RKO (cell line): Measurements from ENCODE around the gene DESI1.
A peak's percentile ranks its signal among the peaks of the same experiment; 100 is the strongest.
"Not testable (repeated sequence)": the region's sequence is repeated elsewhere in the genome, so short reads cannot be mapped to it uniquely, and the experiment has no call there.

ENCODE experiments used
- DNase-seq: peaks from one replicate; pipeline ENCODE4 v3.0.0-alpha.2; 2016; ENCODE audit warnings: low spot score

The DESI1 gene

DNA sequence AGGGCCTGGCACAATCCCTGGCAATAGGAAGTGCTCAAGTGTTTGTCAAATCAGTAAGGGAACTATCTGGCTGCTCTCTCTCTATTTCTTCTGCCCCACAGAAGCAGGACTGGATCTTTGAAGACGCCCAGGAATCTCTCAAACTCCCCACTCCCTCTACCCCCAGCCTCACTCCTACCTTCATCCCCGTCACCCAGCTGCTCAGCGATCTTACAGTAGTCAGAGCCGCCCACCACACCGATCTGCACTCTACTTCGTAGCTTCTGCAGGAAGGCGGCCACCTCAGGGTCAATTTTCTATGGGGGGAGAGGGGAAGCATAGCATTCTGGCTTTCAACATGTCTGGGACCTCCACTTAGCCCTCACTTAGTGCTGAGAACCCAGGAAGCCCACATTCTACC is 34.9 kb downstream of the DESI1 start:
- DNase-seq, result no peak

GRCh38 chr22:41584881-41585280 is 36.0 kb downstream of the DESI1 start:
- DNase-seq, result no peak

- no peak for DNase-seq
Observed at GRCh38 chr22:41582694-41583093, 38.1 kb downstream of the DESI1 start.

- DNase-seq, result no peak
Observed at GRCh38 chr22:41579997-41580355, 40.9 kb downstream of the DESI1 start.

DNA sequence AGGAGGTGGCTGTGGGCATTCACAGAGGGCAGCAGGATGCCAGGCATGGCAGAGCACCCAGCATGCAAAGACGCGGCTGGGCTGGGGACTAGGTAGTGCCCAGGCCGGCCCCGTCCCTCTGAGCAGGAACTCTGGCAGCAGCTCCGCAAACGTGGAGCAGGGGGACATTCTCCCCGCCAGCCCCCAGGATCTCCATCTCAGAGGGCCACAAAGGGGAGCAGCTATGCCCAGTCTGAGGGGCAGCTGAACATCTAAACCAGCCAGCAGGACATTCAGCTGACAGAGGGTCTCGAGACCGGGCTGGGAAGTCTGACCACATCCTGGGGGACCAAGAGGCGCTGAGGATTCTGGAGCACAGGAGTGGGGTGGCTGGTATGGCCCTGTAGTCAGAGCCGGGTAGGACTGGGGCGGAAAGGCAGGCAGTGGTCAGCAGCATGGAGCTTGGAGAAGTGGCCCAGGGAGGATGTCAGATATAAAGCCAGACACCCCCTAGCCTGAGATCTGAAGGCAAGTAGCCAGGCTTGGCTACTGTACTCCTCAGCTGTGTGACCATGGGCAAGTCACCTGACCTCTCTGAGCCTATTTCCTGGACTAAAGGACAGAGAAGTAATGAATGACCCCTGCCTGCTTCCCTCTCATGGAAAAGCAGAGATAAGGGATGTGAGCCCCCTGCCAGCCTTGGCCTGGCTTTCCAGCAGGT is 41.4 kb downstream of the DESI1 start:
- DNase-seq, result no peak

GRCh38 chr22:41578818-41579217 is 42.0 kb downstream of the DESI1 start:
- no peak for DNase-seq

GRCh38 chr22:41578114-41578513 is 42.7 kb downstream of the DESI1 start:
- DNase-seq, result no peak

- DNase-seq, result peak; percentile 72
Observed at GRCh38 chr22:41576877-41577276, 44.0 kb downstream of the DESI1 start.

- no peak for DNase-seq
Observed at GRCh38 chr22:41575533-41575932, 45.3 kb downstream of the DESI1 start.

DNA sequence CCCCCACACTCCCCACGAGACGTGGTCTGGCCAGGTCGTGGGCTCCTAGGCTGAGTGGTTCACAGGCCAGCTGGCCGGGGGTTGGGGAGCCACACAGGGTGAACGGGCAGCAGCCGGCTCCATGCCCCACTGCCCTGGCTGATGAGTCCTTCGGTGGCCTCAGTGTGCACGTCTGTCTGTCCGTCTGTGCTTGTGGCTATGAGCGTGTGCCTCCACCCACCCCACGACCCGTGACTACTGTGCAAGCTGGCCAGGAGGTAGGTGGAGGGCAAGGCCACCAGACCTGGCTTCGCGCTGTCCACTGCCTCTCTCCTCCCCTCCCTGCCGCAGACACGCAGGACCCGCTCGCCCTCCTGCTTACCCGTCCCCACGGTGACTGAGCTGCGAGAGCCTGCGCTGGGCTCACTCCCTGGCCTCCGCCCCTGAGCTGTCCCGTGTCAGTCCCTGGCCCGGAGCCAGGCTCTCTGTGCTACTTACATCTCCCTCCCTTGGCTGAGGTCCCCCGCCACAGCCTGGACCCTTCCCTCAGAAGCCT is 45.9 kb downstream of the DESI1 start:
- DNase-seq, result no peak

DNA sequence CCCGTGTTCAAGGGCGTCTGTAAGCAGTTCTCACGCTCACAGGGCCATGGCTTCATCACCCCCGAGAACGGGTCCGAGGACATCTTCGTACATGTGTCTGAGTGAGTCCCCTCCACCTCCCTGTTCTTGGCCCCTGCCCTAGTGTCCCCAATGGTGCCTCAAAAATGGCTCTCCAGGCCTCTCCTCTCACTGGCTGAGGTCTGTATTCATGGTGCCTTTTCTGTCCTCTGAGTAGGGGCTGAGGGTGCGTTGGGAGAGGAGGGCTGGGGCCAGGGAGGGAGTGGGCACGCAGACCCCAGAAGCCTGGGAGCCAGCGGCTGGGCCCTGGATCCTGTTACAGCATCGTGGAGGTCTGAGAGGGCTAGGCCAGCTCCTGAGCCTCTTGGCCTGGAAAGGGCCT is 47.2 kb downstream of the DESI1 start:
- no peak for DNase-seq

DNA sequence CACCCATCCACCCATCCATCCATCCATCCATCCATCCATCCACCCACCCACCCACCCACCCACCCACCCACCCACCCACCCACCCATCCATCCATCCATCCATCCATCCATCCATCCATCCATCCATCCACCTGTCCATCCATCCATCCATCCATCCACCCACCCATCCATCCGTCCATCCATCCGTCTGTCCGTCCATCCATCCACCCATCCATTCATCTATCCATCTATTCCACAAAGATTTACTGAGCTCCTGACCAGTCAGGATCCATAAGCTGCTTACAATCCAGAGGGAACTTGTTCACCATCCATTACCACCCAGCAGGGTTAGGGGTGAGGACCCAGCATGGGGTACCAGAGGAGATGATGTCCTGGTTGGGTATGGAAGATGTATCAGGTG is 48.5 kb downstream of the DESI1 start:
- DNase-seq, result not testable (repeated sequence)

DNA sequence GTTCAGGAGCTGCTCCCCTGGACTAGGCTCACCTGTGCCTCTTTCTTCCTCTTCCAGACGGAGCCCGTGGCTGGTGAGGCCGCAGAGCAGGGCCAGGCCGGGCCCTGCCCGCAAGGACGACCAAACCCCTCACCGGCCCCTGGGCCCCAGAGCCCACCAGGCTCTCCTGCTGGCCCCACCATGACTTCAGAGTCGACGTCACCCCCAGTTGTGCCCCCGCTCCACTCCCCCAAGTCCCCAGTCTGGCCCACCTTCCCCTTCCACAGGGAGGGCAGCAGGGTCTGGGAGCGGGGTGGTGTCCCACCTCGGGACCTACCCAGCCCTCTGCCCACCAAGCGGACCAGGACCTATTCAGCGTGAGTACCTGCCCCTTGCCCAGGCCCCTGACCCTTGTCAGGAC is 49.1 kb downstream of the DESI1 start:
- no peak for DNase-seq

DNA sequence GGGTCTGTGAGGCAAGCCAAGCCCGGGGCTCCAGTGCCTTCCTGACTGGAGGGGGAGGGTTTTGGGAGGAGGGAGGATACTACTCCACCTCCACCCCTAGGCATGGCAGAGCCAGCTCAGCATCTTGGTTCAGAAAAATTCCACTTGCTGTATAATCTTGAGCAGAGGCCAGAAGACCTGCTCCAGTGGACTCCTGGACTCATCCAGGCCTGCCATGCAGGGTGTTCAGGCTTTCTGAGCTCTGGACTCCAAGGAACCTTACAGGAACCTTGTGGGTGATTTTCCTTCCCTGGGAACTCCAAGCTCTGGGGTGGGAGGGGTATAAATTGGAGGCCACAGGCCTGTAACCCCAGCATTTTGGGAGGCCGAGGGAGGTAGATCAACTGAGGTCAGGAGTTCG is 50.6 kb downstream of the DESI1 start:
- DNase-seq, result no peak

DNA sequence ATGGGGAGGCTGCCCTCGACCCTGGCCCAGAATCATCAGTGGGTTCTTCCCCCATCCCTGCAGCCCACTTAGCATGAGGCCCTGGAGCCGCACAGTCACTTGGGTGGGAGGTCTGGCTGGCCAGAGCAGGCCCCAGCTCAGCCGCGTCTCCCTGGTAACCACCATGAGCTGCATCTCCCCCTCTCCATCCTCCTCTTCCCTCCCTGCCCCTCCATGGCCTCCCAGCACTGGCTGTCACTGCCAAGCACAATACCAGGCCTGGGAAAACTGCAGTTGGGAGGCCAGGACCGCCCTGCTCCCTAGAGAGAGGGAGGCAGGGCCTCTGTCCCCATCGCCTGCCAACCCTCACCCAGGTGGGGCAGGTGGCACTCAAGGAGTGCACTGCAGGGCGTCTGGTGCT is 52.0 kb downstream of the DESI1 start:
- DNase-seq, result no peak

DNA sequence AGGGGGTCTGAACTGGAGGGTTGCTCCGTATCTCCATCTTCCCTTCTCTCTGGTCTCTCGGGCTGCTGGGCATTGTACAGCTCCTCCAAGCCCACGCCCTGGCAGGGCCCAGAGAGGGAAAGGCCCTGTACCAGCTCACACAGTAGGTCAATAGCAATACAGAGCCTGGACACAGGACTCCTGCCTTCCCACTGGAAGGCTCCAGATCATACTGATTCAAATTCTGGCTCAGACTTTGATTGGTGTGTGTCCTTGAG is 53.4 kb downstream of the DESI1 start:
- DNase-seq, result no peak

DNA sequence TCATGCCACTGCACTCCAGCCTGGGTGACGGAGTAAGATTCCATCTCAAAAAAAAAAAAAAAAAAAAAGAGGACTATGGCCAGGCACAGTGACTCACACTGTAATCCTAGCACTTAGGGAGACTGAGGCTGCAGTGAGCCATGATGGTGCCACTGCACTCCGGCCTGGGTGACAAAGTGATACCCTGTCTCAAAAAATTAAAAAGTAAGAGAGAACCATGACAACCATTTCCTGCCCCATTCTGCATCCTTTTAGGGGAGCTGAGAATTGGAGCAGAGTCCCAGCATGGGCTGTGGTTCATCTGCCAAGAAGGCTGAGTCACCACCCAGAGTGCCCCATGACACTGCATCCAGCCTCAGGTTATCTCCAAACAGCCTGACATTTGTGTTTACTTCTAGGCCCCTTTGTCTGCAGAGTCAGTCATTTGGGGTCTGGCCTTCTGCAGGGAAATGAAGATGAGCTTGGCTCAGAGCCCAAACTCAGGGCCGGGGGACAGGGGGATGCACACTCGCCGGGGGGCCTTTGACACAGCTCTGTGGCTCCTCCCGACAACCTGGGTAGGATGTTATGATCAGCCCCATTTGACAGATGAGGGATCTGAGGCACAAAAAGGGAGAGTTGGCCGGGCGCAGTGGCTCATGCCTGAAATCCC is 55.3 kb downstream of the DESI1 start:
- DNase-seq, result peak; percentile 77

DNA sequence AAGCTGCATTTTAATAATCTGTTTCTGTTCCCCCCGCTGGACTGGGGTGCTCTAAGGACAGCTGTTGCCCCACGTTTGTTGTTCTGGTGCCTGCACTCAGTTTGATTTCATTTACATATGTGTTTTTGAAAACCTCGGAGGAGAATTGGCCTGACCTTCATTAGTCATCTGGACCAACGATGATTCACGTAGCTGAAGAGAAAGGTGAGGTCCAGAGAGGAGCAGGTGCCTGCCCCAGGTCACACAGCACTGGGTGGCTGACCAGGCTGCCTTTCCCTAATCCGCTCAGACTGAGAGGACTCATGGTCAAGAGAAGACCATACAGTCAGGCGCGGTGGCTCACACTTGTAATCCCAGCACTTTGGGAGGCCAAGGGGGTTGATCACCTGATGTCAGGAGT is 56.3 kb downstream of the DESI1 start:
- DNase-seq, result no peak

GRCh38 chr22:41563051-41563711 is 57.7 kb downstream of the DESI1 start:
- peak; percentile 62 for DNase-seq

- no peak for DNase-seq
Observed at GRCh38 chr22:41562461-41562860, 58.4 kb downstream of the DESI1 start.

GRCh38 chr22:41561788-41562187 is 59.1 kb downstream of the DESI1 start:
- DNase-seq, result no peak

- no peak for DNase-seq
Observed at GRCh38 chr22:41561335-41561734, 59.5 kb downstream of the DESI1 start.

DNA sequence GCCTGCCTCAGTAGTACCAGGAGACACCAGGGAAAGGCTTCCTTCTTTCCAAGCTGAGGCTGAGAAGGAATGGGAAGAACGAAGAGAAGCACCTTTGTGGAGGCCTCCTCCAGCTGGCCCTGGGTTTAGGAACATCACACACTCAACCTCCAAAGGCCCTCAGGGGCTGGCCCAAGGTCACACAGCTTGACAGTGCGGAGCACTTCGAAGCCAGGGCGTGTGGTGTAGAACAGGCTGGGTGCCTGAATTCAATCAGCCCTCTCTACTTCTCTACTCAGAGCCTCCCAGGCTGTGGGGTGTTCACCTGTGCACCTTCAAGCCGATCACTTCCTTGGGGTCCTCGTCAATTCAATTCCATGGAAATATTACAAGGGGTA is 60.8 kb downstream of the DESI1 start:
- no peak for DNase-seq

GRCh38 chr22:41558241-41558630 is 62.6 kb downstream of the DESI1 start:
- not testable (repeated sequence) for DNase-seq
